GM21576 (cell line): ENCODE measurements around the gene METTL8.
"Not testable (repeated sequence)": the region's sequence is repeated elsewhere in the genome, so short reads cannot be mapped to it uniquely, and the experiment has no call there.

ENCODE experiments used
- ATAC-seq: cut with Tn5 transposase; IDR thresholded peaks from one replicate; pipeline ENCODE4 v1.9.1; 2021; ENCODE audit warnings: mild to moderate bottlenecking, moderate library complexity; ENCODE audit not compliant: unreplicated experiment

The METTL8 gene

GRCh38 chr2:171430516-171431410 is 3.0 kb downstream of the METTL8 start:
- ATAC-seq = no peak

- ATAC-seq = not testable (repeated sequence)
Observed at GRCh38 chr2:171422710-171423495, 10.9 kb downstream of the METTL8 start.

- no peak for ATAC-seq
Observed at GRCh38 chr2:171420728-171421563, 12.8 kb downstream of the METTL8 start.

GRCh38 chr2:171419333-171419732 is 14.5 kb downstream of the METTL8 start:
- no peak for ATAC-seq

- peak; percentile 86 for ATAC-seq
Observed at GRCh38 chr2:171416009-171416926, 17.5 kb downstream of the METTL8 start.

- not testable (repeated sequence) for ATAC-seq
Observed at GRCh38 chr2:171414645-171415044, 19.1 kb downstream of the METTL8 start.

- no peak for ATAC-seq
Observed at GRCh38 chr2:171412571-171413175, 21.1 kb downstream of the METTL8 start.

GRCh38 chr2:171411791-171412483 is 21.9 kb downstream of the METTL8 start:
- ATAC-seq = no peak

GRCh38 chr2:171411214-171411613 is 22.6 kb downstream of the METTL8 start:
- ATAC-seq = no peak

- no peak for ATAC-seq
Observed at GRCh38 chr2:171410624-171411023, 23.2 kb downstream of the METTL8 start.

GRCh38 chr2:171410101-171410500 is 23.7 kb downstream of the METTL8 start:
- no peak for ATAC-seq

GRCh38 chr2:171409436-171409971 is 24.3 kb downstream of the METTL8 start:
- ATAC-seq = no peak

GRCh38 chr2:171407676-171408044 is 26.1 kb downstream of the METTL8 start:
- no peak for ATAC-seq

- no peak for ATAC-seq
Observed at GRCh38 chr2:171407030-171407675, 26.6 kb downstream of the METTL8 start.

- ATAC-seq = peak; percentile 57
Observed at GRCh38 chr2:171406044-171406443, 27.7 kb downstream of the METTL8 start.

GRCh38 chr2:171405546-171405945 is 28.2 kb downstream of the METTL8 start:
- no peak for ATAC-seq

- ATAC-seq = no peak
Observed at GRCh38 chr2:171404719-171405118, 29.1 kb downstream of the METTL8 start.

- no peak for ATAC-seq
Observed at GRCh38 chr2:171404261-171404660, 29.5 kb downstream of the METTL8 start.
